DMS53 treated with DMSO at 0.1 percent for 48 hours (cell line): Measurements from ENCODE around the gene UBFD1.
"Not testable (repeated sequence)": the region's sequence is repeated elsewhere in the genome, so short reads cannot be mapped to it uniquely, and the experiment has no call there.

Experiments used
- DNase-seq: peaks from one replicate; lab custom pipeline; 2025; ENCODE audit not compliant: unreplicated experiment; lab: John Stamatoyannopoulos, UW

UBFD1 gene

DNA sequence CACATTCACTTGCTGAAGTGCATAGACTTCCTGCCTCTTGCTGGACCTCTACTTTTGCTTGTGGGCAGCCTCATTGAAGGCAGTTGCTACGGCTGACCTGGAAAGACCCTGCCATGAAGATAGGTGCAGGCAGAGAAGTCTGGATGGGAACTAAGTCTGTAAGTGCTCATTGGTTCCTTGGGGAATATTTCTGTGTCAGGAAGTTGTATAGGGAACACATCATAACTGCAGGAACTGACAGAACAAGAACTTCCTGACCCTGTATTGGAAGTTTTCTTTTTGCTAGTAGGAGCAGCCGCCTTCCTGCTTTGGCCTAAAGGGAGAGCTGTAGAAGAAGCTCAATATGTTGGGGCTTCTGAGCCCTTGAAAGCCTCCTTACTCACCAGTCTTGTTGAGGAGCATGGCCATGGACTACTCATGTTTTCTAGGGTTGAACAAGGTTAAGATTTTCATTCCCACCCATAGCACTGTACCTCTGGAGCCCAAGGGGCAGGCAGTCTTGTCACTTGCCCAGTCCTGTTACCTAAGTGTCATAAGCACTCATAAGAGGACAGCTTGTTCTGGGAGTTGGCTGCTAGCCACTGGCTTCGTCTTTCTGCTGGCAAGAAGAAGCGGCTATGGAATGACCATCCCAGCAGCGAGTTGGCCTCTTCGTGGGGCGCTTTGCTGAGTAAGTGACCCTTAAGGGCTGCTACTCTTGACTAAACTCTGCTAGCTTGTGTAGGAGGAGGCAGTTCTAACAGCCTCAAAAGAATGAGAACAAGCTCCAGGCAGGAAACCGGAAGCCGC is 7.2 kb downstream of the UBFD1 start:
- DNase-seq, result no peak

DNA sequence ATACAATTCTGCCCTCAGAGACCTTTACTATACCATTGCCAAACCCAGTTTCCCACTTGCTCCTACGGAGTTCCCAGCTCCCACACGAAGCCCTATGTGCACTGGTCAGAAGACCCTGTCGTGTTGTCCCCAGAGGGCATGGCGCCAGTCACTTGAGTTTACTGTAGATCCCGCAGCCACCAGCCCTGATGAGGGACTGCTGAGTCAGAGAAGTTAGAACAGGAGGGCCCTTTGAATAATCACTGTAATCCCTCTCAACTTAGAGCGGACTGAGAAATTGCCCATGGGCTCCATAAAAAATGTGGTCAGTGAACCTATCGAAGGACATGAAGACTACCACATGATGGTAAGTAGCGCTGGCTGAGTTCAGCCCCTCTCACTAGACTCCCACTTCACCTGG is 9.2 kb downstream of the UBFD1 start:
- DNase-seq, result no peak

DNA sequence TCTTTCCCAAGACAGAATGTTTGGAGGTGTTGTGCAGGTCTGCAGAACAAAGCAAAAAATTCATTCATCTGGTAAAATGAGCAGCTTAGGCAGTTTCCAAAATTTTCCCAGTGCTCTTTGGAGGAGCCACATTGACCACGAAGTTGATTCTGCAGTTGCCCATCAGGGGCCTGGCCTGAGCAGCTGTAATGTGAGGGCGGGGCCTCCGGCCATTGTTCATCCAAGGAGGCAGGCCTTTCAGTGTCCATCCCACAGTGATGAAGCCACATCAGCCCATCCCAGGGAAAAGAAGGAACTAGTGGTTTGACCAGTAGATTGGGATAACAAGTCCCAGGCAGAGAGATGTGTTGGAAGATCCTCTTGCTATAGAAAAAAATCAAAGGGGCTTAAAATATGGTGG is 10.1 kb downstream of the UBFD1 start:
- no peak for DNase-seq

GRCh38 chr16:23570992-23571632 is 13.6 kb downstream of the UBFD1 start:
- DNase-seq, result no peak

GRCh38 chr16:23571895-23572294 is 14.4 kb downstream of the UBFD1 start:
- no peak for DNase-seq

DNA sequence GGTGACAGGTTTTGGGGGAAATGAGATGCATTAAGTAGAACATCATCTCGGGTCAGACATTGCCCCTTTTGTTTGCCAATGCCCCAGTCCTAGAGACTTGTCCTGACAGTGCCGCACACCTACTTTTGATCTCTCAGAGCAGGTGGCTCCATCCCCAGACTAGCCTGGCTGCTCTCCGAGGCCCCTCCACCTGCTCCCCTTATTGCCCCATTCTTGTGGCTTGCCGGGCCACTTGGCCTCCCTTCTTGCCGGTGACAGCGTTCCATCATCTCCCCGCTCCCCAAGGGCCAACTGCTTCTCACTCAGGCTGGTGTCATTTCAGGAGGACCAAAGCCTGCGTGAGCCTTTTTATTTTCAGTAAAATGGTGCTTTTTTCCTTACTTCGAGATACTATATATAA is 14.9 kb downstream of the UBFD1 start:
- no peak for DNase-seq

GRCh38 chr16:23573817-23574216 is 16.3 kb downstream of the UBFD1 start:
- DNase-seq, result no peak

GRCh38 chr16:23575834-23576233 is 18.3 kb downstream of the UBFD1 start:
- DNase-seq, result no peak

GRCh38 chr16:23577493-23577892 is 20.0 kb downstream of the UBFD1 start:
- no peak for DNase-seq

GRCh38 chr16:23578101-23578830 is 20.7 kb downstream of the UBFD1 start:
- DNase-seq, result no peak

GRCh38 chr16:23579371-23579770 is 21.8 kb downstream of the UBFD1 start:
- no peak for DNase-seq

- DNase-seq, result no peak
Observed at GRCh38 chr16:23580391-23580790, 22.9 kb downstream of the UBFD1 start.

DNA sequence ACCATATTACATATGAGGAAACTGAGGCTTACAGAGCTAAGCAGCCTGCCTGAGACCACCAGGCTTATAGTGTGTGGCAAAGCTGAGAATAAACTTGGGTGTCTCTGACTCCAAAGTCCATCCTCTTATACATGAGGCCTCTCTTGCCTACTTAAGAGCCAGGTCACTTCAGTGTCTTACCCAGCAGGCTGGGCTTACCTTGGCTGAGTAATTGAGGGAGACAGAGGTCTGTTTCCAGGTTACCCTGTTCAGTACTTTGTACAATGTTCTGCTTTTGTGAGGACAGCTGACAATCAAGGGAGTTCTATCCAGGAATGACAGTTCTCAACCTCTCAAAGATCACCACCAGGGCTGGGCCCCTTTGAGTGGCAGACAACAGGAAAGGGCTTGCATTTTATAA is 24.2 kb downstream of the UBFD1 start:
- DNase-seq, result no peak

DNA sequence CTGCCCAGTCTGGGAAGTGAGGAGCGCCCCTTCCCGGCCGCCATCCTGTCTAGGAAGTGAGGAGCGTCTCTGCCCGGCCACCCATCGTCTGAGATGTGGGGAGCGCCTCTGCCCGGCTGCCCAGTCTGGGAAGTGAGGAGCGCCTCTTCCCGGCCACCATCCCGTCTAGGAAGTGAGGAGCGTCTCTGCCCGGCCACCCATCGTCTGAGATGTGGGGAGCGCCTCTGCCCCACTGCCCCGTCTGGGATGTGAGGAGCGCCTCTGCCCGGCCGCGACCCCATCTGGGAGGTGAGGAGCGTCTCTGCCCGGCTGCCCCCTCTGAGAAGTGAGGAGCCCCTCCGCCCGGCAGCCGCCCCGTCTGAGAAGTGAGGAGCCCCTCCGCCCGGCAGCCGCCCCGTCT is 25.7 kb downstream of the UBFD1 start:
- DNase-seq, result not testable (repeated sequence)

- no peak for DNase-seq
Observed at GRCh38 chr16:23584186-23585076, 26.9 kb downstream of the UBFD1 start.

DNA sequence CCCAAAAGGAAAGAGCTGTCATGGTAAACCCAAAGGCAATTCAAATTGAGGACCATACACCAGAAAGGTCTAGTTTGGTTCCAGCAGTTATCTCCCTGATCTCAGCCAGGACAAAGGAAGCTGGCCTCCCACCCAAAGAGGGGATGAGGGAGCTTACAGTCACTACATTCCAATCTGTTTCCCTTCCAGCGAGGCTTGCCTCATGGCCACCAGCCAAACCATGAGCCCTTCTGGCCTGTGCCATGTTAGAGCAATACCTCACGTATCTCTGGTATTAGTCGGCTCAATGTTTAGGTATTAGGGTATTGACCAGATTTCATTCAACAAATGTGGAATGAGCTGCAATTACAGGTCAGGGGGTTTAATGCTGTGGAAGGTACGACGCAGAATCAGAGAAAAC is 30.2 kb downstream of the UBFD1 start:
- DNase-seq, result no peak

GRCh38 chr16:23590181-23590580 is 32.7 kb downstream of the UBFD1 start:
- DNase-seq, result no peak

- DNase-seq, result no peak
Observed at GRCh38 chr16:23594186-23594585, 36.7 kb downstream of the UBFD1 start.

DNA sequence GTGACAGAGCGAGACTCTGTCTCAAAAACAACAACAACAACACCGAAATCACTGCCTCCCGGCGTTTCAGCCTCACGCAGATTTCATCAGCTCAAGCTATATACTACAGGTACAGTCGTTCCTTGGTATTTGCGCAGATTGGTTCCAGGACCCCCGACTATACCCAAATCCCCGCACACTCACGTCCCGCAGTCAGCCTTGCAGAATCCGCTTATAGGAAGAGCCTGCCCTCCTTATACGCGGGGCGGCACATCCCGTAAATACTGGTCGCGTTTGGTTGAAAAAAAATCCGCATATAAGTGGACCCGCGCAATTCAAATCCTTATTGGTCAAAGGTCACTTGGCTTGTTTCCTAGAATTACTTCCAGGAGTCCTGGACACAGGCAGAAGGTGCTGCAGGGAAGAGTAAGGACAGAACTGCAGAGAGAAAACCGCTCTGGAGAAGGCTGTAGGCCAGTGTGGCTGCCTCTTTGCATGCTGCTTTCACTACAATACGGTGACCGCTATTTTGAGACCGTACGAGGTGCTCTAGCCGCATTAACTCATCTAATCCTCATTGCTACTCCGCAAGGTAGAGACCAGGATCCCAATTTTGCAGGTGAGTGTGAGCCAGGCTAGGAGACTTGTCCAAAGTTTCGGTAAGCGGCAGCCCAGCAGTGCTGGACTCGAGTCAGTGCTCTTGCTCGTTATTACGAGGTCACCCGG is 37.9 kb downstream of the UBFD1 start:
- DNase-seq, result no peak

- peak; percentile 64 for DNase-seq
Observed at GRCh38 chr16:23595951-23596720, 38.6 kb downstream of the UBFD1 start, which contains the start of gene NDUFAB1. NDUFAB1 (minus strand) TSS chr16:23596316; CDS start chr16:23596290, 26 bp downstream.
